Keratinocyte (primary cell): Measurements from ENCODE around the gene AIRE. TPM values are rescaled to one million over a fixed set of nuclear protein-coding genes. Genes with fewer than 3 reads are reported as not detected.
A peak's percentile ranks its signal among the peaks of the same experiment; 100 is the strongest.

ENCODE experiments used
- DNase-seq: peaks from one replicate; pipeline ENCODE4 v3.0.0-alpha.2; 2011; ENCODE audit warnings: low read depth, missing footprints, low spot score
- FAIRE-seq: peaks from 2 replicates; lab custom pipeline; 2011; peaks lifted over from hg19 to GRCh38; lab: Jason Lieb, UNC
- H2AFZ ChIP-seq: 2 replicates; pipeline ENCODE4 v1.6.0; 2012; ENCODE audit warnings: low read length, control low read depth, inconsistent platforms; ENCODE audit not compliant: control insufficient read depth
- H3K27ac ChIP-seq: 2 replicates; pipeline ENCODE4 v1.5.1; 2011; ENCODE audit warnings: low read length; ENCODE audit not compliant: control insufficient read depth, insufficient read depth
- H3K27me3 ChIP-seq: 3 replicates; pipeline ENCODE4 v1.6.0; 2011; ENCODE audit warnings: low read length; ENCODE audit not compliant: control insufficient read depth, insufficient read depth; ENCODE audit errors: extremely low read depth
- H3K36me3 ChIP-seq, 2 experiments: 2 replicates in 1 of 2; 3 replicates in 1 of 2; pipeline ENCODE4 v1.5.1; 2011; ENCODE audit warnings: low read length in 2 of 2, mild to moderate bottlenecking in 1 of 2; ENCODE audit not compliant: control insufficient read depth in 2 of 2, insufficient read depth in 2 of 2; ENCODE audit errors: extremely low read depth in 1 of 2
- H3K4me1 ChIP-seq: 3 replicates; pipeline ENCODE4 v1.5.1; 2011; ENCODE audit warnings: low read length; ENCODE audit not compliant: control insufficient read depth, insufficient read depth; ENCODE audit errors: extremely low read depth
- H3K4me2 ChIP-seq: 3 replicates; pipeline ENCODE4 v1.6.0; 2011; ENCODE audit warnings: low read depth, low read length; ENCODE audit not compliant: control insufficient read depth, insufficient read depth; ENCODE audit errors: extremely low read depth
- H3K4me3 ChIP-seq, 3 experiments: fragments of 200-600 bp in 1 of 3; sonication (generic) in 1 of 3; 2 replicates in 2 of 3; 3 replicates in 1 of 3; pipeline ENCODE4 v1.5.1; 2011 to 2016; ENCODE audit warnings: low read length in 3 of 3, mild to moderate bottlenecking in 3 of 3, control low read depth in 2 of 3, inconsistent platforms in 1 of 3, low read depth in 1 of 3, mixed read lengths in 1 of 3, mixed run types in 1 of 3, moderate library complexity in 1 of 3; ENCODE audit not compliant: control insufficient read depth in 2 of 3, insufficient read depth in 2 of 3; ENCODE audit errors: extremely low read depth in 1 of 3
- H3K79me2 ChIP-seq: 2 replicates; pipeline ENCODE4 v1.6.0; 2012; ENCODE audit warnings: low read length; ENCODE audit not compliant: control insufficient read depth, insufficient read depth
- H3K9ac ChIP-seq: 3 replicates; pipeline ENCODE4 v1.6.0; 2011; ENCODE audit warnings: low read length; ENCODE audit not compliant: control insufficient read depth, insufficient read depth; ENCODE audit errors: extremely low read depth
- H3K9me1 ChIP-seq: 3 replicates; pipeline ENCODE4 v1.6.0; 2011; ENCODE audit warnings: low read length; ENCODE audit not compliant: control insufficient read depth, insufficient read depth; ENCODE audit errors: extremely low read depth
- H3K9me3 ChIP-seq: 2 replicates; pipeline ENCODE4 v1.5.1; 2012; ENCODE audit warnings: low read depth, low read length; ENCODE audit not compliant: control insufficient read depth
- H4K20me1 ChIP-seq: 3 replicates; pipeline ENCODE4 v1.6.0; 2011; ENCODE audit warnings: low read length; ENCODE audit not compliant: control insufficient read depth, insufficient read depth; ENCODE audit errors: extremely low read depth
- CTCF ChIP-seq, 3 experiments: IDR thresholded peaks in 1 of 3; conservative IDR thresholded peaks in 1 of 3; optimal IDR thresholded peaks in 1 of 3; 2 replicates in 2 of 3; 3 replicates in 1 of 3; pipeline versions ENCODE3 to v1.5.1; 2011; ENCODE audit warnings: low read length in 3 of 3, mild to moderate bottlenecking in 3 of 3, moderate library complexity in 2 of 3, control low read depth in 1 of 3, inconsistent platforms in 1 of 3; ENCODE audit not compliant: insufficient read depth in 2 of 3; ENCODE audit errors: extremely low read depth in 1 of 3
- EZH2 ChIP-seq: IDR thresholded peaks from one replicate; pipeline ENCODE4 v1.6.1; 2012; ENCODE audit warnings: inconsistent platforms, mild to moderate bottlenecking, low read length, moderate library complexity
- dilution Hi-C: fragments of 300-500 bp; cut with MboI; formaldehyde crosslinking; loops from one replicate; pipeline ENCODE4 v1.7.0; 2020; ENCODE audit warnings: low sequenced_read_pairs; ENCODE audit not compliant: extremely low pct_ligation_motif_present
- polyA plus RNA-seq, 5 experiments: library from polyadenylated mRNA; depleted of rRNA in 3 of 5; stranded (reverse) in 3 of 5; stranded (forward) in 1 of 5; unstranded in 1 of 5; fragments of >200 nt; gene quantifications; 1 replicate in 1 of 5; 2 replicates in 3 of 5; 3 replicates in 1 of 5; pipeline versions ENCODE4 v1.2.1 to v1.2.3, GENCODE V29; 2011 to 2012; ENCODE audit warnings: missing spikeins in 2 of 5, low read depth in 1 of 5, low replicate concordance in 1 of 5

Gene AIRE
- polyA plus RNA-seq, 1 donor (not counting 4 experiments of a cell fraction or from before 2014, with no cell fraction given), result not detected

- dilution Hi-C loops, result no loop called here
- no peak for FAIRE-seq
- Histone ChIP-seq H4K20me1 (peaks cover 3% of the 10 kb centered on the region), H3K36me3 (peaks cover 0 to 3% of the 10 kb centered on the region in 2 experiments), H3K4me1 (peaks cover 15% of the 10 kb centered on the region), H3K4me3 (peak overlapping the region; percentile 72 to 80 (median 76)), H3K27ac (peak overlapping the region; percentile 43), H3K27me3 (no peaks in the 10 kb centered on the region), H3K4me2 (peak overlapping the region; percentile 96), H2AFZ (no peak overlapping the region), H3K9ac (peak overlapping the region; percentile 78), H3K79me2 (peaks cover 36% of the 10 kb centered on the region), H3K9me3 (no peaks in the 10 kb centered on the region), H3K9me1 (no peaks in the 10 kb centered on the region)
- DNase-seq, result no peak
- no peak for TF ChIP-seq CTCF (optimal IDR thresholded peaks at IDR 0.05 in 1 of 3, IDR thresholded peaks at IDR 0.05 in 1 of 3, conservative IDR thresholded peaks at IDR 0.05 in 1 of 3; ENCODE audit: extremely low read depth in 1 of 3, insufficient read depth in 2 of 3, low read length in 3 of 3)
Measured at GRCh38 chr21:44301141-44301540, 15.5 kb downstream of the AIRE start.

GRCh38 chr21:44301961-44302406, 16.3 kb downstream of the AIRE start:
- Histone ChIP-seq H3K4me3 (no peak overlapping the region), H4K20me1 (peaks cover 3% of the 10 kb centered on the region), H3K9me1 (no peaks in the 10 kb centered on the region), H3K27ac (no peak overlapping the region), H3K79me2 (peaks cover 36% of the 10 kb centered on the region), H2AFZ (no peak overlapping the region), H3K4me1 (peaks cover 15% of the 10 kb centered on the region), H3K9ac (no peak overlapping the region), H3K4me2 (no peak overlapping the region), H3K9me3 (no peaks in the 10 kb centered on the region), H3K27me3 (no peaks in the 10 kb centered on the region), H3K36me3 (peaks cover 0 to 8% of the 10 kb centered on the region in 2 experiments)
- no peak for DNase-seq
- TF ChIP-seq EZH2 (no peak), CTCF (optimal IDR thresholded peaks at IDR 0.05 in 1 of 3, IDR thresholded peaks at IDR 0.05 in 1 of 3, conservative IDR thresholded peaks at IDR 0.05 in 1 of 3; ENCODE audit: extremely low read depth in 1 of 3, insufficient read depth in 2 of 3, low read length in 3 of 3) (peak in 1 of 3 experiments; percentile 19)
- no peak for FAIRE-seq
- dilution Hi-C loops, result no loop called here
